Mesenchymal stem cell (in vitro differentiated cells and primary cell): Measurements from ENCODE around the gene ATP8A1.

Source experiments
- DNase-seq: peaks from one replicate; pipeline ENCODE4 v3.0.0-alpha.2; 2013
- H2AFZ ChIP-seq: one replicate; pipeline ENCODE4 v1.6.1; 2013; ENCODE audit warnings: low read depth, mild to moderate bottlenecking, control low read depth, inconsistent platforms, low read length, moderate library complexity
- H2AK5ac ChIP-seq: 2 replicates; pipeline ENCODE4 v1.6.1; 2013; ENCODE audit warnings: low read length, moderate library complexity, mild to moderate bottlenecking, inconsistent platforms; ENCODE audit not compliant: severe bottlenecking
- H2BK120ac ChIP-seq: one replicate; pipeline ENCODE4 v1.6.1; 2013; ENCODE audit warnings: low read depth, mild to moderate bottlenecking, inconsistent platforms, low read length, moderate library complexity
- H2BK12ac ChIP-seq, 2 experiments: one replicate each; pipeline ENCODE4 v1.6.1; 2013; ENCODE audit warnings: inconsistent platforms in 2 of 2, low read length in 2 of 2, mild to moderate bottlenecking in 2 of 2, moderate library complexity in 2 of 2, control low read depth in 1 of 2
- H2BK15ac ChIP-seq: one replicate; pipeline ENCODE4 v1.6.1; 2013; ENCODE audit warnings: mild to moderate bottlenecking, low read depth, inconsistent platforms; ENCODE audit not compliant: poor library complexity, severe bottlenecking
- H2BK5ac ChIP-seq: 2 replicates; pipeline ENCODE4 v1.6.1; 2013; ENCODE audit warnings: low read depth, mild to moderate bottlenecking, low read length, control low read depth, inconsistent platforms; ENCODE audit not compliant: poor library complexity, severe bottlenecking
- H3K14ac ChIP-seq, 2 experiments: one replicate each; pipeline ENCODE4 v1.6.1; 2013; ENCODE audit warnings: inconsistent platforms in 2 of 2, low read length in 2 of 2, control low read depth in 1 of 2, mild to moderate bottlenecking in 1 of 2, moderate library complexity in 1 of 2
- H3K18ac ChIP-seq, 2 experiments: one replicate each; pipeline ENCODE4 v1.6.1; 2013; ENCODE audit warnings: inconsistent platforms in 2 of 2, low read length in 2 of 2, control low read depth in 1 of 2, low read depth in 1 of 2, mild to moderate bottlenecking in 1 of 2
- H3K23ac ChIP-seq, 2 experiments: one replicate each; pipeline ENCODE4 v1.6.1; 2013; ENCODE audit warnings: inconsistent platforms in 2 of 2, low read length in 2 of 2, mild to moderate bottlenecking in 2 of 2, moderate library complexity in 2 of 2, control low read depth in 1 of 2
- H3K27ac ChIP-seq: 2 replicates; pipeline ENCODE4 v1.5.1; 2013; ENCODE audit warnings: mild to moderate bottlenecking, moderate library complexity, low read length, control low read depth, inconsistent platforms; ENCODE audit not compliant: poor library complexity, severe bottlenecking
- H3K27me3 ChIP-seq, 2 experiments: 2 replicates each; pipeline versions ENCODE4 v1.6.1 to v1.7.0; 2013; ENCODE audit warnings: low read length in 2 of 2, mild to moderate bottlenecking in 2 of 2, moderate library complexity in 2 of 2, control low read depth in 1 of 2, inconsistent platforms in 1 of 2; ENCODE audit not compliant: control insufficient read depth in 1 of 2, insufficient read depth in 1 of 2
- H3K36me3 ChIP-seq, 2 experiments: 2 replicates each; pipeline versions ENCODE4 v1.6.1 to v1.7.0; 2013; ENCODE audit warnings: low read length in 2 of 2, control low read depth in 1 of 2, inconsistent platforms in 1 of 2, low read depth in 1 of 2, mild to moderate bottlenecking in 1 of 2; ENCODE audit not compliant: insufficient read depth in 2 of 2, control insufficient read depth in 1 of 2
- H3K4ac ChIP-seq, 2 experiments: one replicate each; pipeline ENCODE4 v1.6.1; 2013; ENCODE audit warnings: inconsistent platforms in 2 of 2, low read length in 2 of 2, mild to moderate bottlenecking in 2 of 2, moderate library complexity in 2 of 2, control low read depth in 1 of 2, low read depth in 1 of 2
- H3K4me1 ChIP-seq: 2 replicates; pipeline ENCODE4 v1.6.1; 2013; ENCODE audit warnings: low read depth, low read length, control low read depth; ENCODE audit not compliant: control insufficient read depth, insufficient read depth
- H3K4me2 ChIP-seq: 2 replicates; pipeline ENCODE4 v1.6.1; 2013; ENCODE audit warnings: low read length, mild to moderate bottlenecking, inconsistent platforms; ENCODE audit not compliant: poor library complexity, severe bottlenecking
- H3K4me3 ChIP-seq, 2 experiments: 2 replicates each; pipeline versions ENCODE4 v1.5.1 to v1.7.0; 2013; ENCODE audit warnings: low read length in 2 of 2, mild to moderate bottlenecking in 2 of 2, control low read depth in 1 of 2, low read depth in 1 of 2; ENCODE audit not compliant: insufficient read depth in 1 of 2
- H3K79me1 ChIP-seq: replicated peaks from 2 replicates; pipeline ENCODE4 v1.6.1; 2013; ENCODE audit warnings: mild to moderate bottlenecking, control low read depth, low read length, inconsistent platforms; ENCODE audit not compliant: poor library complexity, severe bottlenecking
- H3K9ac ChIP-seq: 2 replicates; pipeline ENCODE4 v1.7.0; 2013; ENCODE audit warnings: mild to moderate bottlenecking, low read length, moderate library complexity
- H3K9me3 ChIP-seq: 2 replicates; pipeline ENCODE4 v1.7.0; 2013; ENCODE audit warnings: mild to moderate bottlenecking, low read length; ENCODE audit not compliant: control insufficient read depth
- H4K8ac ChIP-seq: one replicate; pipeline ENCODE4 v1.6.1; 2013; ENCODE audit warnings: inconsistent platforms, mild to moderate bottlenecking, low read length, moderate library complexity
- H4K91ac ChIP-seq: one replicate; pipeline ENCODE4 v1.6.1; 2013; ENCODE audit warnings: mild to moderate bottlenecking, low read length, inconsistent platforms
- WGBS: methylation state at CpG from one replicate; pipeline ENCODE4 v1.1.7; 2013; ENCODE audit warnings: mixed read lengths; 5-methylcytosine and 5-hydroxymethylcytosine counted together

Gene ATP8A1

GRCh38 chr4:42398171-42398870 is 258.6 kb downstream of the ATP8A1 start:
- Histone ChIP-seq H2BK12ac (no peak overlapping the region), H3K14ac (no peak overlapping the region), H4K8ac (no peak overlapping the region), H2BK15ac (no peak overlapping the region), H3K4me1 (peaks cover 8% of the 10 kb centered on the region), H3K4me2 (peak overlapping the region; percentile 44), H3K4me3 (peak overlapping the region; percentile 75 to 83), H3K18ac (no peak overlapping the region), H3K79me1 (peaks cover 2% of the 10 kb centered on the region), H3K9me3 (no peaks in the 10 kb centered on the region), H2BK5ac (peak overlapping the region; percentile 91), H2AK5ac (no peak overlapping the region), H3K23ac (no peak overlapping the region), H3K9ac (no peak overlapping the region), H3K36me3 (peaks cover 0 to 11% of the 10 kb centered on the region in 2 experiments), H3K27me3 (peaks cover 0 to 65% of the 10 kb centered on the region in 2 experiments), H2AFZ (no peak overlapping the region), H3K4ac (no peak overlapping the region), H4K91ac (no peak overlapping the region), H3K27ac (peak overlapping the region; percentile 81), H2BK120ac (no peak overlapping the region)
- no peak for DNase-seq
- WGBS: under 1% methylated on average over 60 of the region's 60 CpGs

- WGBS: 1% methylated on average over 50 of the region's 52 CpGs
- Histone ChIP-seq H3K18ac (no peak overlapping the region), H3K9me3 (no peaks in the 10 kb centered on the region), H3K27me3 (peaks cover 0 to 65% of the 10 kb centered on the region in 2 experiments), H2BK5ac (peak overlapping the region; percentile 51), H4K91ac (no peak overlapping the region), H4K8ac (no peak overlapping the region), H2BK15ac (peak overlapping the region; percentile 33), H2BK120ac (no peak overlapping the region), H3K79me1 (peaks cover 2% of the 10 kb centered on the region), H3K27ac (peak overlapping the region; percentile 62), H3K4me3 (peak overlapping the region; percentile 75 to 83), H3K4me2 (peak overlapping the region; percentile 44), H3K4ac (no peak overlapping the region), H3K4me1 (peaks cover 9% of the 10 kb centered on the region), H3K23ac (no peak overlapping the region), H3K9ac (no peak overlapping the region), H2AFZ (no peak overlapping the region), H2AK5ac (no peak overlapping the region), H2BK12ac (no peak overlapping the region), H3K14ac (no peak overlapping the region), H3K36me3 (peaks cover 0 to 11% of the 10 kb centered on the region in 2 experiments)
- peak; percentile 51 for DNase-seq
These were observed 259.2 kb downstream of the ATP8A1 start for GRCh38 chr4:42397635-42398170.

GRCh38 chr4:42396752-42397634 is 259.9 kb downstream of the ATP8A1 start, which contains the start of gene SHISA3:
SHISA3 (plus strand) TSS chr4:42397488; CDS start chr4:42398057, 569 bp downstream.
- Histone ChIP-seq H3K36me3 (peaks cover 0 to 8% of the 10 kb centered on the region in 2 experiments), H3K4me3 (peak within 1 kb of the TSS; percentile 75 to 83), H3K18ac (no peak within 1 kb of the TSS), H3K23ac (no peak within 1 kb of the TSS), H3K4me1 (peaks cover 11% of the 10 kb centered on the region), H2AK5ac (no peak within 1 kb of the TSS), H3K4me2 (peak within 1 kb of the TSS; percentile 44), H2BK5ac (peak within 1 kb of the TSS; percentile 91), H3K4ac (no peak within 1 kb of the TSS), H3K79me1 (peaks cover 2% of the 10 kb centered on the region), H3K9me3 (no peaks in the 10 kb centered on the region), H3K9ac (no peak within 1 kb of the TSS), H3K27me3 (peaks cover 0 to 65% of the 10 kb centered on the region in 2 experiments), H2BK120ac (no peak within 1 kb of the TSS), H3K14ac (no peak within 1 kb of the TSS), H2BK15ac (peak within 1 kb of the TSS; percentile 33), H2AFZ (no peak within 1 kb of the TSS), H2BK12ac (no peak within 1 kb of the TSS), H4K8ac (no peak within 1 kb of the TSS), H3K27ac (peak within 1 kb of the TSS; percentile 81), H4K91ac (no peak within 1 kb of the TSS)
- WGBS: 3% methylated on average over 50 of the region's 61 CpGs
- peak; percentile 37 for DNase-seq

- Histone ChIP-seq H3K4me3 (peak overlapping the region in 1 of 2 experiments; percentile 75), H2BK5ac (no peak overlapping the region), H4K91ac (no peak overlapping the region), H3K9ac (no peak overlapping the region), H3K23ac (no peak overlapping the region), H3K36me3 (peaks cover 0 to 8% of the 10 kb centered on the region in 2 experiments), H3K27ac (peak overlapping the region; percentile 21), H3K4me2 (peak overlapping the region; percentile 44), H3K14ac (no peak overlapping the region), H3K4ac (no peak overlapping the region), H2BK12ac (no peak overlapping the region), H2BK15ac (no peak overlapping the region), H3K27me3 (peaks cover 0 to 63% of the 10 kb centered on the region in 2 experiments), H2AK5ac (no peak overlapping the region), H3K18ac (no peak overlapping the region), H4K8ac (no peak overlapping the region), H3K4me1 (peaks cover 12% of the 10 kb centered on the region), H3K79me1 (peaks cover 2% of the 10 kb centered on the region), H2AFZ (no peak overlapping the region), H3K9me3 (no peaks in the 10 kb centered on the region), H2BK120ac (no peak overlapping the region)
- WGBS: 23% methylated on average over 17 of the region's 17 CpGs
- DNase-seq: peak; percentile 22
These were observed 260.5 kb downstream of the ATP8A1 start for GRCh38 chr4:42396361-42396751.
